Inferior parietal cortex (tissue), 1 donor: ENCODE data around the gene CHODL.

ENCODE experiments used
- DNase-seq: peaks from one replicate; pipeline ENCODE4 v3.0.0-alpha.2; 2016; ENCODE audit errors: extremely low spot score

The CHODL gene

DNA sequence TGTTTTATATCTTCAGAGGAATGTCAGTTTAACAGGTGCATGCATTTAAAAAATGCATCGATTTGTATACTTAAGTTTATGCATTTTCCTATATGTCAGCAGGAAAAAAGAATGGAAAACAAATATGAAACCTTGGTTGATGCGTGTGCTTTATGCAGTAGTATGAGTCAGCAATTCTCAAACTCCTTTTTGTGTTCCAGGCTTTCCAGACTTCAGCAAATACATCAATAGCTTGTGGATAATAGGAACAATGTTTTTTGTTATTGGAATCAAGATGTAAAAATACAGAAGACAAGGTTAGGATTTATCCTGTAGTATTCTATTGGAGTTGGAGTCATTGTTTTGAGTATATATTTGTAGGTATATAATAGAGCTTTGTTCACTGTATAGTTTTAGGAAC, 45.2 kb downstream of the CHODL start:
- no peak for DNase-seq

DNA sequence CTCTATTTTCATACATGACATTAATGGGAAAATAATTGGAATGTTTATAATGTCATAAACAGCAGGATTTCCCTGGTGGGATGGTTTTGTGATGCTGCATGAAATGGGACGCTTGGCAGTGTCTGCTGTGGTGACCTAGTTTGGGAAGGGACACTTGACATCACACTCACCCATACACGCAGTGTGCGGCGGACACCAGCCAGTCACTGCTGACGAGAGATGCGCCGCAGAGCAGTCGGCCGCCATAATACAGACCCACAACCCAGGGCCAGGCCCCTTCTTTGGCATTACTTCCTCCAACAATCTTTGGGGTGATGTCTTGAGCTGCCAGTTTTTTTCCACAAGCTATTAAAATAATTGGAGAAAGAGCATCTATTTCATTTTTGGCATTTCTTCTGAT, 49.5 kb downstream of the CHODL start:
- no peak for DNase-seq

DNA sequence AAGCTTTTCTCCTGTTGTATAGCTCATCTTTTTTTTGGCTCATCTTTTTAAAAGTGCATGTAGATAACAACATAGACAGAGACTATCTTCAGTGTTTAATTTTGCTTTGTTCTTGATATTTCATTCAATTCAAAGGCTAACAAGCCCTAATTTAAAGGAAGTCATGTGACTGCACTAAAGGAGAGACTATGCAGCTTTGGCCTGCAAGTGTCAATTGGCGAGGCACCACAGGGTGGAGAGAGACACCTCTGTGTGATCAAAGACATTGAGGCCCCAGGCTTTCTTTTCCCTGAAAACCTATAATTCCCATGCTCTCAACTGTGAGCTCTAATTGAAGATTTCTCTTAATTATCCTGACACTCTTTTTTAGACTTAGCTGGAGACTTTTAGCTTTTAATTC, 53.6 kb downstream of the CHODL start:
- DNase-seq = no peak
